ENCODE results near the gene SMIM22. TPM values are rescaled to one million over a fixed set of nuclear protein-coding genes. Genes with fewer than 3 reads are reported as not detected.

The SMIM22 gene
- total and polyA plus RNA-seq, 4 donors, result 0.49 to 1.2 (median 0.72) TPM; not detected in 1

DNA sequence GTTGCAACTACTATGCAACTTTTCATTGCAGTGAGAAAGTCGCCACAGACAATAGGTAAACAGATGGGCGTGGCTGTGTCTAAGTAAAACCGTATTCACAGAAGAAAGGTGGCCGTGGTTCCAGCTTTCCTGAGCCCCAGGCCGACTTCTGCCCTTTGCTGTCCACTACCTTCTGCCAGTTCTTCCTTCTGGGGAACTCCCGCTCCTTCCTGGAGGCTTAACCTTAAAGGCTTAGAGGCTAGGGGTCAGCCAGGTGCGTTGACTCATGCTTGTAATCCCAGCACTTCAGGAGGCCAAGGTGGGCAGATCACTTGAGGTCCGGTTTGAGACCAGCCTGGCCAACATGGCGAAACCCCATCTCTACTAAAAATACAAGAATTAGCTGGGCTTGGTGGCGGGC lies 4.9 kb upstream of the SMIM22 start:
- no peak for DNase-seq (ENCODE audit: low spot score)
- H3K9me3 ChIP-seq (ENCODE audit: control insufficient read depth in 4 of 4, low read length in 3 of 4), result no peaks in the 10 kb centered on the region
- peaks cover 0 to 5% (median 4%) of the 10 kb centered on the region in 4 donors for H3K4me1 ChIP-seq (ENCODE audit: control insufficient read depth in 4 of 4, insufficient read depth in 4 of 4, low read length in 3 of 4)
- H3K27me3 ChIP-seq (ENCODE audit: control insufficient read depth in 4 of 4, insufficient read depth in 4 of 4, low read length in 3 of 4), result no peaks in the 10 kb centered on the region
- H3K4me3 ChIP-seq (ENCODE audit: low read depth in 1 of 3, low read length in 3 of 3), result no peak overlapping the region
- TF ChIP-seq, protein P1, sequence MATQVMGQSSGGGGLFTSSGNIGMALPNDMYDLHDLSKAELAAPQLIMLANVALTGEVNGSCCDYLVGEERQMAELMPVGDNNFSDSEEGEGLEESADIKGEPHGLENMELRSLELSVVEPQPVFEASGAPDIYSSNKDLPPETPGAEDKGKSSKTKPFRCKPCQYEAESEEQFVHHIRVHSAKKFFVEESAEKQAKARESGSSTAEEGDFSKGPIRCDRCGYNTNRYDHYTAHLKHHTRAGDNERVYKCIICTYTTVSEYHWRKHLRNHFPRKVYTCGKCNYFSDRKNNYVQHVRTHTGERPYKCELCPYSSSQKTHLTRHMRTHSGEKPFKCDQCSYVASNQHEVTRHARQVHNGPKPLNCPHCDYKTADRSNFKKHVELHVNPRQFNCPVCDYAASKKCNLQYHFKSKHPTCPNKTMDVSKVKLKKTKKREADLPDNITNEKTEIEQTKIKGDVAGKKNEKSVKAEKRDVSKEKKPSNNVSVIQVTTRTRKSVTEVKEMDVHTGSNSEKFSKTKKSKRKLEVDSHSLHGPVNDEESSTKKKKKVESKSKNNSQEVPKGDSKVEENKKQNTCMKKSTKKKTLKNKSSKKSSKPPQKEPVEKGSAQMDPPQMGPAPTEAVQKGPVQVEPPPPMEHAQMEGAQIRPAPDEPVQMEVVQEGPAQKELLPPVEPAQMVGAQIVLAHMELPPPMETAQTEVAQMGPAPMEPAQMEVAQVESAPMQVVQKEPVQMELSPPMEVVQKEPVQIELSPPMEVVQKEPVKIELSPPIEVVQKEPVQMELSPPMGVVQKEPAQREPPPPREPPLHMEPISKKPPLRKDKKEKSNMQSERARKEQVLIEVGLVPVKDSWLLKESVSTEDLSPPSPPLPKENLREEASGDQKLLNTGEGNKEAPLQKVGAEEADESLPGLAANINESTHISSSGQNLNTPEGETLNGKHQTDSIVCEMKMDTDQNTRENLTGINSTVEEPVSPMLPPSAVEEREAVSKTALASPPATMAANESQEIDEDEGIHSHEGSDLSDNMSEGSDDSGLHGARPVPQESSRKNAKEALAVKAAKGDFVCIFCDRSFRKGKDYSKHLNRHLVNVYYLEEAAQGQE (IDR thresholded peaks at IDR 0.05), result no peak
- TF ChIP-seq ATF3 (IDR thresholded peaks at IDR 0.05) (no peak), TAF1 (conservative IDR thresholded peaks at IDR 0.05) (no peak), GABPA (IDR thresholded peaks at IDR 0.05 in 1 of 2, conservative IDR thresholded peaks at IDR 0.05 in 1 of 2) (no peak), SP1 (IDR thresholded peaks at IDR 0.05) (no peak), FOXA1 (IDR thresholded peaks at IDR 0.05) (no peak), YY1 (IDR thresholded peaks at IDR 0.05) (no peak), CTCF (IDR thresholded peaks at IDR 0.05; ENCODE audit: low read depth, low read length, missing input control) (no peak), HNF4G (IDR thresholded peaks at IDR 0.05) (no peak), EGR1 (IDR thresholded peaks at IDR 0.05; ENCODE audit: low read depth in 2 of 2) (no peak)
- 82% methylated on average over 10 of the region's 10 CpGs for WGBS
- H3K36me3 ChIP-seq (ENCODE audit: control insufficient read depth in 4 of 4, insufficient read depth in 3 of 4, low read depth in 1 of 4, low read length in 3 of 4), result no peaks in the 10 kb centered on the region
- H3K9ac ChIP-seq (ENCODE audit: low read depth in 1 of 2, low read length in 2 of 2), result no peak overlapping the region
- H3K27ac ChIP-seq (ENCODE audit: low read depth in 1 of 2, low read length in 2 of 2), result no peak overlapping the region

- Histone ChIP-seq H3K4me3 (ENCODE audit: low read depth in 1 of 3, low read length in 3 of 3) (no peak overlapping the region), H3K4me1 (ENCODE audit: control insufficient read depth in 4 of 4, insufficient read depth in 4 of 4, low read length in 3 of 4) (peaks cover 0 to 5% (median 4%) of the 10 kb centered on the region in 4 donors), H3K27me3 (ENCODE audit: control insufficient read depth in 4 of 4, insufficient read depth in 4 of 4, low read length in 3 of 4) (no peaks in the 10 kb centered on the region), H3K9ac (ENCODE audit: low read depth in 1 of 2, low read length in 2 of 2) (no peak overlapping the region), H3K27ac (ENCODE audit: low read depth in 1 of 2, low read length in 2 of 2) (no peak overlapping the region), H3K9me3 (ENCODE audit: control insufficient read depth in 4 of 4, low read length in 3 of 4) (no peaks in the 10 kb centered on the region), H3K36me3 (ENCODE audit: control insufficient read depth in 4 of 4, insufficient read depth in 3 of 4, low read depth in 1 of 4, low read length in 3 of 4) (peaks cover 0 to 3% (median 1%) of the 10 kb centered on the region in 4 donors)
- TF ChIP-seq RXRA (IDR thresholded peaks at IDR 0.05) (no peak), FOXA1 (IDR thresholded peaks at IDR 0.05) (no peak), GABPA (IDR thresholded peaks at IDR 0.05 in 1 of 2, conservative IDR thresholded peaks at IDR 0.05 in 1 of 2) (no peak), NR2F2 (IDR thresholded peaks at IDR 0.05) (no peak), TAF1 (conservative IDR thresholded peaks at IDR 0.05) (no peak), HNF4A (conservative IDR thresholded peaks at IDR 0.05) (no peak), ZBTB33 (IDR thresholded peaks at IDR 0.05) (no peak), MAX (IDR thresholded peaks at IDR 0.05) (no peak)
- TF ChIP-seq, protein P1 (IDR thresholded peaks at IDR 0.05), result no peak
- WGBS, result 85% methylated on average over 10 of the region's 10 CpGs
- DNase-seq (ENCODE audit: low spot score), result no peak
Measured at GRCh38 chr16:4790871-4791270, 4.3 kb upstream of the SMIM22 start.

All from liver (tissue), 9 donors.